Measurements from ENCODE around the gene ERC1.
"Not testable (repeated sequence)": the region's sequence is repeated elsewhere in the genome, so short reads cannot be mapped to it uniquely, and the experiment has no call there.

The ERC1 gene

DNA sequence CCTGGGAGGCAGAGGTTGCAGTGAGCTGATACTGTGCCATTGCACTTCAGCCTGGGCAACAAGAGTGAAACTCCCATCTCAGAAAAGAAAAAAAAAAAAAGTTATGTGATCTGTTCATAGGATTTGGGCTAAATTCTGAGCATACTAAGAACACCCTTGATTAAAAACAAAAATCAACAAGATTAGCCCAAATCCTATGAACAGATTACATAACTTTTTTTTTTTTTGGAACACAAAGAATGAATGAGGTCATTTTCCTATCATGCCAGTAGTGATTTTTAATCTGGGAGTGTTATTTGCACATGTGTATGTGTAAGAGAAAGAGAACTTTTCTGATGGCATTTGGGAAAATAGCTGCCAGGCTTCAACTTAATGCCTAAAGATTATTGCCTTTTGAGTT lies 208.7 kb downstream of the ERC1 start:
- DNase-seq = no peak

DNA sequence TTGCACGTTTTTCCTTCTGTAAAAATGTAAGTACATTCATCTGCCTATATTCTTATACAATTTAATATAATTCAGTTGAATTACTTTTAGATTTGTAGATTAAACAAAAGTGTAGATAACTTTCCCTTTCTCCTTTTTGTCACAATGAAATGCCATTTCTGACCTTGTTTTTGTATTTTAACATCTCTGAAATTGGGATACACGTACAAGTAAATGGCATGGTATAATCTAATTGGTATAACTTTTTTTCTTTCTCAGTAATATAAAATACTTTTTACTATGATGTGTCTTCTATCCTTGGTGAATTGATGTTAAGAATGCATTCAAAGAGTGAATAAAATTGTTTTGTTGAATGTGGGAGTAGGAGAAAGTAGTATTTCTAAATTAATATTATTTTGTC lies 210.0 kb downstream of the ERC1 start:
- no peak for DNase-seq

DNA sequence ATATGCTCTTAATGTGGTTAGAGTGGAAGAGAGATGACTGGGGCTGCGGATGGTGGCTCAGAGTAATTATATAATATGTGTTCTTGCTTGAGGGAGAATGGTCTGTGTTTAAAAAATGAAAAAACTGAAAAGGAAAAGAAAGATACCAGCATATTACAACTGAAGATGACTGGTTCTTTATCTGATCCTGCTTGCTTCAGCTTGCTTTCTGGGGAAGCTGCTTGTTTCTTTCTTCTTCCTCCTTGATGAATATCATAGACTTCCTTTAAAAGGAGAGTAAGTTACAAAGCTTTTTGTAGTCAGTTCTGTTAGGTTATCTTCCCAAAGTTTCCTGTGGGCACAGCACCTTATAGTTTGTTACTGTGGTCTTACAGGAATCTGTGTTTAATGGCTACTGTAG lies 210.9 kb downstream of the ERC1 start:
- no peak for DNase-seq

DNA sequence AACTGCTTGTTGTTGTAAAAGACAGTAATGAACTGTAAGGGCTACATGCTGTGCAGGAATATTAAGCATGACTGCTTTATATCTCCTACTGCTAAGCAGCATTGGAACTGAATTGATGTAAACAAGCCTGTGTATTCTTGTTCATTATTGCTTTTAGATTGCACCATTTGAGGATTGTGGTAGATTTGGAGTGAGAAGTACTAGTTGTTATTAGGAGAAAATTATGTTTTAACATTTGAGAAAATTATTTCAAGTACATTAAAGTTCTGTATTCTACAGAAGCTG lies 212.7 kb downstream of the ERC1 start:
- DNase-seq = no peak

DNA sequence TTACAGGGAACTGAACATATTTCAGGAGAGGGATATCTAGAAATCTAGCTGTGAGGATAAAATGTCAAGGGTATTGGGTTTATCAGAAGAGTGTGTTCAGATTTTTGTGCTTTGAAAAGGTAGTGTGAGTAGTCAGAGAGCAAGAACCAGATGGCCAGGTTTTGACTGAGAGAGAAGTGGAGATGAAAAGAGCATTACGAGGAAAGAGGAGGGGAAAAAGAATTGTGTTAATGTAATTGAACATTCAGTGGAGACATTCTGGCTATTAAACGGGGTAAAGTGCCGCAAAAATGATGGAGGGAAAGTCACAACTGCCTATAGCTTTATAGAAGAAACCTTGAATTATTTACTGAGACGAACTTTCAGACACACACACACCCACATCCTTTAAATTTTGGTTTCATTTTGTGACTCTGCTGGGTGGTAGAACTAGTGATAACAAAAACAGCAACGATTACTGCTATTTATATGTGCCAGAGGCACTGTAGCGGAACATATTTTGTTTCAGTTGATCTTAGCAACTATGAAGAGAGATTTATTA lies 213.6 kb downstream of the ERC1 start:
- no peak for DNase-seq

DNA sequence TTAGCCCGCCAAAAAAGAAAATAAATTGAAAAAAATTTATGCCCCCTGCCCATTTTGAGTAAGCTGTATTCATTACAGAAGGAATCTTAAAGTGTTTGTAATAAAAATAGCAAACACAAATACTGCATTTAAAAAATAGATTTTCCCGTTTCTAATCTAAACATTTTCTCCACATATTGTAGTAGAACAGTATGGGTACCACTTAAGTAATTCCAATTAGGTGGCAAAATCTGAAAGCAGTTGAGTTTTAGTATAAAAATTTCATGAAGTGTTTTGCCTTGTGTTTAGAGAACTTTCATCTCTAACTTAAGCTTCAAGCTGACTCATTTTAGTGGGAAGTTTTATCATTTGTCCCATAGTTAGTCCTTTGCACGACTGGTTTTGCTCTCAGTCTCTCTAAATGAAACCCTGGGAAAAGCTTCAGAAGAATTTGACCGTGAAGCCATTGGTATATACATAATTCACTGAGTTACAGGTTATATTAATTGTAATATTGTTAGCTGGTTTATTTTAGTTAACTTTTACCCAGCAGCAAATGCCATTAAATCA lies 214.6 kb downstream of the ERC1 start:
- no peak for DNase-seq

DNA sequence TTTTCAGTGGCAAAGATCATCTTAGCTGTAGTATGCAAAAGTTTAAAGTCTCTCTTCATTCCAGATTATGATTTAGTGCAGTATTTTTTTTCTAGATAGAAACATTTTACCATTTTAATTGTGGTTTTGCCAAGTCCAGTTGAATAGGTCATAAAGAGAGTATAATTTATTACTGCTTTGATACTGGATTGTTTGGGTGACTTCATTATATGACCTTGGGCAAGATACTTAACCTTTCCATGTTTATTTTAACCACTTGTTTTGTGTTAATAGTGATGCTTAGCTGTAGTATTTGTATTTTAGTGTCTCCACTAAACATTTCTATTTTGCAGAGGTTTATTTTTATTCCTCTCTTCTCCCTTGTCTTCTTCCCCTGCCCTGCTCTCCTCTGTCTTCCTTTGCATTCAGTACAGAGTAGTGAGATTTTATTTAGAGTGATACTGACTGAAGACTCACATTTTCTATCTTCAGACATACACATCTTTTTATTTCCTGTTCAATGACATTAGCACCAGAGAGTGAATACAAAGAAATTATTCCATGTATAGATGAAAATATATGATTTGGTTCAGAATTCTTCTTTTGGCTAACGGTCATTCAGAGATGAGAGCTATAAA lies 215.2 kb downstream of the ERC1 start:
- DNase-seq = no peak

DNA sequence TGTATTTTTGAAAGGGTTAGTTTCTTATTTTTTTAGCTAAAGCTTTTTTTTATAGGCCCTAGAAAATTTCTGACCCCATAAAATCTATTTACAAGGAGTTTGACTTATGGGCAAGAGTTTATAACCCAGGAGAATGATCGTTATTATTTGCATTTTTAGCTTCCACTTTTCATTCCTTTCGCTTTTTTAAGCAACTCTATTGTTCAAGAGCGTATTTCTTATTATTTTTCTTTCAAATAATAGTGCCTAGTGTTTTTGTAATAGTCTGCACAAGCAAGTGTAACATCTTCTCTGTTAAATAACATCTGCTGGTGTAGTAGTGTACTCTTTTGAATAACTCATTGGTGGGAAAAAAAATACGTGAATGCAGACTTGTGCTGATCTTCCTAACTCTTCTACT lies 216.3 kb downstream of the ERC1 start:
- DNase-seq = no peak

DNA sequence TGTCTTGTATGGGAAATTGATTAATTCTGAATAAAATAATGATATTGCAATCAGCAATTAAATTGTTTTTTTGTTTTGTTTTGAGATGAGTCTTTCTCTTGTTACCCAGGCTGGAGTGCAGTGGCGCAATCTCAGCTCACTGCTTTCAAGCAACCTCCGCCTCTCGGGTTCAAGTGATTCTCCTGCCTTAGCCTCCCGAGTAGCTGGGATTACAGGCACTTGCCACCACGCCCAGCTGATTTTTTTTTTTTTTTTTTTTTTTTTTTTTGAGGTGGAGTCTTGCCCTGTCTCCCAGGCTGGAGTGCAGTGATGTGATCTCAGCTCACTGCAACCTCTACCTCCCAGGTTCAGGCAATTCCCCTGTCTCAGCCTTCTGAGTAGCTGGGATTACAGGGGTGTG lies 217.7 kb downstream of the ERC1 start:
- DNase-seq = not testable (repeated sequence)

DNA sequence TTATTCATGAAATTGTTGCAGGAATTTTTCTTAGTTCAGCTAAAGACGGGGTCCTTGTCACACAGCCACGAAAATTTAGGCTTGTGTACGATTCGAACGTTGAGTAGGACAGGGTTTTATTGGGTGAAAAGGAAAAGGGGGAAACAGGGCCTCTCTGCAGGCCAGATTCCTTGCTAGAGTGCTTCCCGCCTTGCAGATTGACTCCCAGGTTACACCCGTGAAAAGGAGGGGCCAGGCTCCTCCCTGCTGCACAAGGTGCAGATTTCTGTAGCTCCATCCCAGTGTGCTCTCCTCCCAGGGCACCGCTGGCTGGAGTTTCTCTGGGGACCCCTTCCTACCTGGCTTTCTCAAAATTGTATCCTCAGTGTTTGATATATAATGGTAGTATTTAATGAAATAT lies 221.5 kb downstream of the ERC1 start:
- DNase-seq = no peak

DNA sequence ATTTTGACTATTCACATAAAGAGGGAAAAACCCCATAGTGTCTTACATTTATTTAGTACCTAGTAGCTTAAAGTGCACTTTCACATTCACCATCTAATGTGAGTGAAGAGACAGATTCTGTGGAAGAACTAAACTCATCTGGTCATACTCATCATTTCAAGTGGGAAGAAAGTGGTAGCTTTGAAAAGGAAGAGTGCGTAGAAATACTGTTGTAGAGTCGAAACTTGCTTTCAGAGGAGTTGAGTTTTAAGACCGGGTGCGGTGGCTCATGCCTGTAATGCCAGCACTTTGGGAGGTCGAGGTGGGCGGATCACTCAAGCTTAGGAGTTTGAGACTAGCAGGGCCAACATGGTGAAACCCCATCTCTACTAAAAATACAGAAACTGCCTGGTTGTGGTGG lies 222.2 kb downstream of the ERC1 start:
- DNase-seq = no peak

DNA sequence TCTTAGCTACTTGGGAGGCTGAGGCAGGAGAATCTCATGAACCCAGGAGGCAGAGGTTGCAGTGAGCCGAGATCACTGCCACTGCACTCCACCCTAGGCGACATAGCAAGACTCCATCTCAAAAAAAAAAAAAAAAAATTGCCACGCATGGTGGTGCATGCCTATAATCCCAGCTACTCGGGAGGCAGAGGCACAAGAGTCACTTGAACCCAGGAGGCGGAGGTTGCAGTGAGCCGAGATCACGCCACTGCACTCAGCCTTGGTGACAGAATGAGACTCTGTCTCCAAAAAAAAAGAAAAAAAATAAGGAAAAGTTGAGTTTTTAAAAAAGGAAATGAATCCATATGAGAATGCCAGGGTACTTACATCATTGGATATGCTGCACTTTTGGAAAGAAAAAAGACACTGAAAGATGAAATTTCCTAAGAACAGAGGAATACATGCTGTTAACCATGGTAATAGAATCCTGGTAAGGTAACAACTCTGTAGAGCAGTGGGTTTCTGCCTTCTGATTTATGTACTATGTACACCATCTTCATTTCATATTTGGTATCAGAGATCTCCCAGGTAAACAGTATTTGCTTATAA lies 222.7 kb downstream of the ERC1 start:
- DNase-seq = no peak

DNA sequence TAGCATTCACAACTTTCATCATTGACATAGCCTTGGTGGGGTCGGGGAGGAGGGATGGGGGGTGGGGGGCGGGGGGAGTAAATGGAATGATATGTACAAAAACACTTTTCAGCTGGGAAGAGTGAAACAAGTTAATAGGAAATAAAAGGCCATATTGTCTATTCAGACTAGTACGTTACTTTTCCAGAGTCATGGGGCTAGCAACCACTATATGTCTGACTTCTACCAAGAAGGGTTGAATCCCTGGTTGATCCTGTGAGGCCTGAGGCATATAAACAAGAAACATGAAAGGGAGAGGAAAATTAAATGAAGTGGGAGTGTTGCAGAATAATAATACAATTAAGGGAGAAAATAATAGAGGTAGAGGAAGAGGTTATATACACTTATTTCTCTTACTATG lies 225.5 kb downstream of the ERC1 start:
- no peak for DNase-seq

DNA sequence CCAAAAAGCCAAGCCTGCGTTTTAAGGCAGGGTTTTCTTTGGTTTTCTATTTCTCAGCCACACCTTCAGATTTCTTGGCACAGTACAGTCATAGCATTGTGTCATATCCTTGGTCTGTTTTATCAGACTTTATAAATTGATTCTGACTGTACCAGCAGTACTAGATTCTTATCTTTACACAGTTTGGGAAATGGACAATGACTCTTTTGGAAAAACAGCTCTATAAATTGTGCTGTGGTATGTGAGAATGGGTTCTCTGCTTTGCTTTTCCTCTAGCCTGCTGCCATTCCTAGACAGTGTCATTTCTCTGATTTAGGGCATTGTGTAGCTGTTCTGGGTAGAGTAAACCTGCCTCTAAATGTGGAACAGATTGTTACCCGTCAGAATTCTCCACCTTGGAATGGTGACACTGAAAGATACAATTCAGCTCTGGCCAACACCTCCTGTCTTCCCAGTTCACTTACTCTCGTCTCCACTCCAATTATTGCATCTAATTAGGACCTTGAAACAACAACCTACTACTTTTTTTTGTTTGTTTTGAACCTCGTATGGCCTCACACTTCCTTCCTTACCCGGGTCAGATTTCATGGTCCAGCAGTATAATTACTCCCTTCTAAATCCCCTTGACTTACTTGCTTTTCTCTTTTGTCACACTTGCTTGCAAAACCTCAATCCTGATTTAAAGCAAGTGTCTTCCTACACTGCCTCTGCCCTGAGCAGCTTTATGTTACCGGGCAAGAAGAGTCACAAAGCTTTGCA lies 226.3 kb downstream of the ERC1 start:
- DNase-seq = no peak

DNA sequence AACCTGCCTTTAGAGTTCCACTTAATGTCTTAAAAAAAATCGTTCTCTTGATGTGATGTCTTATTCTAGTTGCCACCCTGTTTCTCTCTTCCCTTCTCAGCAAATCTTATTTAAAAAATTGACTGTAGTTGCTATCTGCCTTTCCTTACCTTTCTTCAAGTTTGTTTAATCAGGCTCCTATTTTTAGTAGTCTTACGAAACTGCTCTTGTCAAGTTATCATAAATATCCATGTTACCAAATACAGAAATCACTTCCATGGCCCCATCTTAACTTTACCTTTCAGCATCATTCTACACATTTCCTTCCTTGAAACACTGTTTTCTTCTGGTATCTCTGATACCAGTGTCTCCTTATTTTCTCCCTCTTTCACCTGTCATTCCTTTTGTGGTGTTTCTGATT lies 227.3 kb downstream of the ERC1 start:
- DNase-seq = no peak

DNA sequence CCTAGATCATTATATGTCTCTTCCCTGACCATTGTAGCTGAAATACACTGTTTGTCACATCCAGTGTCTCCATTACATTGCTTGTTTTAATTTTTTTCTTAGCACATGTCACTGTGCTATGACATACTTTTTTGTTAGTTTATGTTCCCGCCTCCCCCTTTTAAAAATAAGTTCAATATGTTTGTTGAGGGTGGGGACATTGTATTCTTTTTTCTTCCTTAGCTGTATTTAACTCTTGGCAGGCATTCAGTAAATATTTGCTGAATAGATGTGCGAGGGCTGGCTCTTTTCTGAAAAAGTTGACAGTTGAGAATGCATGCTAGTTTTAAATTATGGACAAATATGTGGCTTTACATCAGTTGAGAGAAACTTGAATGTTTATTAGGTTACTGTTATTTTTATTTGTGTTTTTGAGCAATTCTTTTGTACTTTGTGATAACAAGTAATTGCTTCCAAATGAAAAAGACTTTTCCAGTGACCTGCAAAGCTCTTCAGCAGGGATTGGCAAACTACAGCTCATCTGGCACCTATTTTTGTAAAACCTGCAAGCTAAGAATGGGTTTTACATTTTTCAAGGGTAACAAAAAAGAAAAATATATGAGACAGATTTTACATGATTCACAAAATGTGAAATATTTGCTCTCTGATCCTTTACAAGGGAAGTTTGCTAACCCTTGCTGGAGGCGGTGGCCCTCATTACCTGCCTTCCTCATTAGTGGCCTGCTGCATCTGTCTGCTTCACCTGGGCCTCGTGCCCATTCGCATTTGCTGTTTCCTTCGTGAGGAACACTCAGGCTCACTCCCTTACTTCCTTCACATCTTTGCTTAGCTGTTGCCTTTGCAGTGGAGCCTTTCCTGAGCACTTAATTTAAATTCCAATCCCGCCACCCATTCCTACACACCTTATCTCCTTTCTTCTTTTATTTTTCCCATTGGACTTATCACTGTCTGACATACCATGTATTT lies 229.4 kb downstream of the ERC1 start:
- peak; percentile 65 for DNase-seq

DNA sequence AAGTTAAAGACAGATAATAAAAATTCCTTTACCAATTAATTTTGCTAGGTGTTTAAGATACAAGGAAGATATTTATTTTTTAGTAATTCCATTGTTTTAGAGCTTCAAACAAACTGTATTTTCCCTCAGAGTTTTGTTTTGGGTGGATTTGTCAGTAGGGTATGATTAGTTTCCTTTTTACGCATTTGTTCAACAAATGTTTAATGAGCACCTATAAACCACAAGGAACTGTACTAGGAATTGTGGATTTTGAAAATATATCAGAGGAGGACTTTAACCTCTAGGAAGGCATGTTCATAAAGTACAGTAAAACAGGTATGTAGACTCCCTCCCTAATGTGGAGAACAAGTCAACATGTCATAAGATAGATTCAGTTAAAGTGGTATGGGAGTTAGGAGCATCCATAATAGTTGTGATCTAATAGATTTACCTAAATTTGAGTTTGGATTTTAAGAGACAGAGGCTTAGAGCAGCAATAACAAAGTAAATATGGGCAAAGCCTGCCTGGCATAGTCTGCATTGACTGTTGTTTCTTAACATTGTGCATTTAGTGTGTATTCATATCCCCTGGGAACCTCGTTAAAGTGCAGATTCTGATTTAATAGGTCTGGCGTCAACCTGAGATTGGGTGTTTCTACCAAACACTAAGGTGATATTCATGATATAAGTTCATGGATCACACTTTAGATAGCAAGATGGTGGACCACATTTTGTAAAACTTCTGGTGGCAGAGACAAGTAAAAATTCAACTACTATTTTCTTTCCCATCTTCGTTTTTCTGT lies 232.0 kb downstream of the ERC1 start:
- no peak for DNase-seq

DNA sequence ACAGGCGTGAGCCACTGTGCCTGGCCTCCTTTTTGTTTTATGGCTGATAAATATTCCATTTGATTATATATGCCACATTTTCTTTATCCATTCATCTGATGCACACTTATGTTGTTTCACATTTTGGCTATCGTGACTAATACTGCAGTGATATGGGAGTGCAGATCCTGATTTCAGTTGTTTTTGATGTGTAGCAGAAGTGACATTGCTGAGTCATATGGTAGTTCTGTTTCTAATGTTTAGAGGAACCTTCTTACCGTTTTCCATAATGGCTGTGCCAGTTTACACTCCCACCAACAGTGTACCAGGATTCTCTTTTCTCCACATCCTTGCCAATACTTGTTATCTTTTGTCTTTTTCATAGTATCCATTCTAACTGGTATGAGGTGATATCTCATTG lies 235.9 kb downstream of the ERC1 start:
- no peak for DNase-seq

DNA sequence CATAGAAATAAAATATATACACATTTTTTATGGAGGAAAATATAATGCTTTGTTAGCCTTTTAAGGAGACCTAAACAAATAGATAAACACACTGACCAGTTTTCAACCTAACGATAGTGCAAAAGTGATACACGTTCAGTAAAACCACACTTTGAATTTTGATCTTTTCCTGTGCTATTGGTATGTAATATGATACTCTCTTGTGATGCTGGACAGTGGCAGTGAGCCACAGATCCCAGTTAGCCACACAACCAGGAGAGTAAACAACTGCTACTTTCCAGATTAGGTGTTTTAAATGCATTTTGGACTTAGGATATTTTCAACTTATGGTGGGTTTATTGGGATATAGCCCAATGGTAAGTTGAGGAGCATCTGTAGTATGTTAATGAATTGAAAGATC lies 243.1 kb downstream of the ERC1 start:
- DNase-seq = no peak

DNA sequence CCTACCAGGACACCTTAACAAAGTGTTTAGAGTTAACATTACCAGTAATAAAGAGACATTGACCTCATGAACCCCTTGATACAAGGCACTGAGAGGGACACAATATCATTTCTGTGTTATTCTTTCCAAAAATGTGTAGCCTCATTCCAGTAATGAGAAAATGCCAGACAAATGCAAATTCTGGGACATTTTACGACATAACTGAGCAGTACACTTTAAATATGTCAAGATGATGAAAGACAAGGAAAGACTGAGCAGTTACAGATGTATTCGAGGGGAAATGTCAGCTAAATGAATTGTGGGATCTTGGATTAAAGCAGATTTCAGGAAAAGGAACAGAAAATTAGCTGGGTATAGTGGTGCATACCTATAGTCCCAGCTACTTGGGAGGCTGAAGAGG lies 255.6 kb downstream of the ERC1 start:
- DNase-seq = no peak

DNA sequence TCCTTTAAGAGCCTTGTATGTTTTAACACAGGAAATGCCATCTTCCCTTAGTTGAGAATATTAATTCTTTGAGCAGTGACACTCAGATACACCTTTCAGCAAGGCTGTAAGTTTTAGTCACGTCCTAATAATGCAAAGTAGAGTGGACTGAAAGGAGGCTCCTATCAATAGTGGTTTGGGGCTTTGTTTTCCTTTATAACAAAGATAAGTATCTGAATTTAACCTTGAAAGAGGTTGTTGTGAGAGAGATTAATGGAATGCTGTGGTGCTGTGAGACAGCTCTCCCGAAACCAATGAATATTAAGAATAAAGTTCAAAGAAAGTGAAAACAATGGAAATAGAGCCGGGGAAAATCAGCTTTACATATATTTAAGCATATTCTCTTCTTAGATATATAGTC lies 259.6 kb downstream of the ERC1 start:
- DNase-seq = no peak

DNA sequence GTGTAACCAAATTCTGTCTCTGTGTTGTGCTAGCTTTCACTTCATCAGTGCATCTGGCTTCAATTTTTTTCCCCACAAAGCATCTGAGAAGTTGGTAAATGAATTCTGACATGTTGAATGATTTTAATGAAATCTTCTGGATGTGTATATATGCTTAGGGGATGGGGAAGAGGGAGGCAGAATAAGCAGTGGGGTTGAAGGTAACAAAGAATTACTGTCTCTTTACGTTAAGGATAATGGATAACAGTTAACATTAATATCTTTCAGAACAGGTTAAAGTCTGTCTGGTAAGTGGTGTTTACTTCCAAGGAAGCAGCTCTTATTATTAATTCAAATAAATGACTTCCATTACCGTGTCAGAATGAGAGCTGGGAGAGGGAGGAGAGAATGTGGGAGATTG lies 261.7 kb downstream of the ERC1 start:
- DNase-seq = no peak

Measured in NCI-H1105 (cell line).